Measurements from ENCODE around the gene CUL7.
A peak's percentile ranks its signal among the peaks of the same experiment; 100 is the strongest.
"Not testable (repeated sequence)": the region's sequence is repeated elsewhere in the genome, so short reads cannot be mapped to it uniquely, and the experiment has no call there.

Gene CUL7

DNA sequence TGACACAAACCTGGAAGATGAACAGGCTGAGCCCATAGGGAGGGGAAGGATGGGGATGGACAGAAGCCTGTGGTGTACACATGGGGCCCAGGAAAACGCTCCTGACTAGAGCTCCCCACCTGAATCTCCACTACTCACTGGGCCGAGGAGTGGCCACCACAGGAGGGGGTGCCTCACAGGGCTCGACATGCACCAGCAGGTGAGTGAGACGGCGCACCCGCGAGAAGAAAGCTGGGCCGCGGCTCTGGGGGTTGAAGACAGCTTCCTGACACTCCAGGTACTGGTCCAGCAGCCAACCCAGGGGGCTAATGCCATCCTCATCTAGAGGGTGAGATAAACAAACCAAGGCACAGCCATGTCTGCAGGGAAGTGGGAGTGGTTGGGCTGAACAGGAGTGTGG, 10.3 kb downstream of the CUL7 start:
- no peak for DNase-seq

DNA sequence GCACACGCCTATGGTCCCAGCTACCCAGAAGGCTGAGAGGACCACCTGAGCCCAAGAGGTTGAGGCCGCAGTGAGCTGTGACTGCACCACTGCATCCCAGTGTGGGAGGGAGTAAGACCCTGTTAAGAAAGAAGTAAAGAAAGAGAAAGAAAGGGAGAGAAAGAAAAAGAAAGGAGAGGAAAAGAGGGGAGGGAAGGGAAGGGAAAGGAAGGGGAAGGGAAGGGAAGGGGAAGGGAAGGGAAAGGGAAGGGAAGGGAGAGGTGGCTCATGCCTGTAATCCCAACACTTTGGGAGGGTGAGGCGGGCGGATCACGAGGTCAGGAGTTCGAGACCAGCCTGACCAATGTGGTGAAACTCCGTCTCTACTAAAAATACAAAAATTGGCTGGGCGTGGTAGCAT, 12.2 kb downstream of the CUL7 start:
- DNase-seq, result not testable (repeated sequence)

DNA sequence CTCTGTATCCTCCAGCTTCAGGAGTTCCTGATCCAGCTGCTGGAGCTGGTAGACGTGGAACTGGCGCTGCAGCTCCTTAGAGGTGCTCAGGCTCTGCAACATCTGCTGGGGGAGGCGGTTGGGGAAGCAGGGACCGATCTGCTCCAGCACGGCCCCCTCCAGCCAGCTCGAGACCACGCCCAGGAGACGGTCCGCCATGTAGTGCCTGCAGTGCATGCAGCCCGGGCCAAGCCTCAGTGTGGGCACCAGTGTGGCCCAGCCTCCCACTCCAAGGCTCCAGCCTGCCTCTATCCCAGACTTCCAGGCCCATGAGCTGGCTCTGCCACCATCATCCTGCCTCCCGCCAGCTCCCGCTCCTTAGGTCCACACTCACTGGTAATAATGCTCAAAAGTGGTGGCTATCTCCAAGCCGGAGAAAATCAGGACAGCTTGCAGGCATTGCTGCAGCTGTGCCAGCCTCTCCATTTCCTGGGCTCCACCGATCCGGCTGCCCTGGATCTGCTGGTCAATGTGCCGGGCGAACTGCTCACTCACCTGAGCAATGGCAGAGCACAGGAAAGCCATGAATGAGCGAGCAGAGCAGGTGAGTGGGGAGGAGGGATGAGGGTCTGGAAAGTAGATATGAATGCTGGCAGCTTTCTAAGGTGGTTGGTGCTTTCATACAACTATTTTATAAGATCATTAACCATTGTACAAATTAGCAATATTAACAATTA, 13.0 kb downstream of the CUL7 start:
- DNase-seq, result no peak

DNA sequence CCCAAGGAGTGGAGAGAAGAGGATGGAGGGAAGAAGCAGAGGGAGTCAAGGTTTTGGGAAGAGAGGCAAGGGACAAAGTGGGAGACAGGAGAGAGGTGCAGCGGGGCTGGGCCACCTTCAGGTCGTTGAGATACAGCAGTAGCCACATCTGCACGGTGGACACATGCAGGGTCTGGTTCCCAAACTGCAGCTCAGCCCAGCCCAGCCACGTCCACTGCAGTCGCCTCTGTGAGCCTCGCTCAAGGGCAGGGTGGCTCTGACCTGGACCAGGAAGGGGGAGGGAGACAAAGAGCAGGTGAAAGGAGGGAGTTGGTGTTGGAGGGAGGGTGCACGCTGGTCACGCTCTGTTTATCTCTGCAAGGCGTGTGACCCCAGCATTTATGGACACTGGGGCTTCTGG, 14.9 kb downstream of the CUL7 start:
- no peak for DNase-seq

DNA sequence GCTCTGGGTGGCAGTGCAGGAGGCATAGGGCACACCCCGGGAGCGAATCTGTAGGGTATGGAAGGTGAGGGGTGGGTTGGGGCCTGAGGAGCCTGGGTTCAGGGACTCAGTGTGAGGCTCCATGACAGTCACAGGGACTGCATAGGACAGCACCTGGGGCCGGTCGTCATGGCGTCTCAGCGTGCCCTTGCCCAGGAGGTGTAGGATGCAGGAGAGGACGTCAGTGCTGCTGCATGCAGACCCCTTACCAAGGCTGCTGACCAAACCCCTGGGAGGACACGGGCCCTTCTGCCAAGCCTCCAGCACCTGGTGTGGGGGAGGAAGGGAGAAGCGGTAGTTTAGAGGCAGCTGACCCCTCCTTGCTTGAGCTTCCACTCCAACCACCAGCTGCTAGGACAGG, 15.9 kb downstream of the CUL7 start:
- DNase-seq, result no peak

DNA sequence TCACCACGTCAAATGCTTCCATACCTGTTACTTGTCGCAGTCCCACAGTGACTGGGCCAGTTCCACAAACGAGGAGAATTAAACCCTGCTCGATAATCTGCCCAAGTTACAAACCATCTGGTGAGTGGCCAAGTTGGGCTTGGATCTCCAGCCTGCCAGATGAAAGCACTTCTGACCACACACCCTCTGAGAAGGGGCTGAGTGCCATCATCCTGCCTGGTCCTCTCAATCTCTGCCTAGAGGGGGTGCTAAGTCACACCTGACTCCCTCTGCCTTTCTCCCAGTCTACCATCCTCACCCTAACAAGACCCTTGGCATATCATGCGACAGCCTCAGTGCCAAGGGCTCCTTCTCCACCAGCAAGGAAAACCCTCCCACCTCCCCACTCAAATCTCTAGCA, 16.5 kb downstream of the CUL7 start:
- no peak for DNase-seq

DNA sequence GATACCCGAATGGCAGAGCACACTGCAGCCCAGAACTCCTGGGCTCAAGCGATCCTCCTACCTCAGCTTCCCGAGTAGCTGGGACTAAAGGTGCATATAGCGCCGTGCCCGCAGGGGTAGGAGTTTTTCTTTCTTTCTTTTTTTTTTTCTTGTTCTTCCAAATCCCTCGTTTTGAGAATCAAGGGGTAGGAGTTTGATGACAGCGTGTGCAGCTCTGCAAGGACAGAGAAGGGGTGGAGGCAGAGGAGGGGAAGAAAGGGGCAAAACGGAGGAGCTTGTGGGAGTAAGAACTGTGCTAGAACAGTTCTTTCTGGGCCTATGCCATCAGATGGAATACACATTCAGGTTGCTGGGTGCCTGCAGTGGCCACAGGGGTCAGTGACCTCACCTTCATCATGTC, 16.9 kb downstream of the CUL7 start:
- DNase-seq, result no peak

DNA sequence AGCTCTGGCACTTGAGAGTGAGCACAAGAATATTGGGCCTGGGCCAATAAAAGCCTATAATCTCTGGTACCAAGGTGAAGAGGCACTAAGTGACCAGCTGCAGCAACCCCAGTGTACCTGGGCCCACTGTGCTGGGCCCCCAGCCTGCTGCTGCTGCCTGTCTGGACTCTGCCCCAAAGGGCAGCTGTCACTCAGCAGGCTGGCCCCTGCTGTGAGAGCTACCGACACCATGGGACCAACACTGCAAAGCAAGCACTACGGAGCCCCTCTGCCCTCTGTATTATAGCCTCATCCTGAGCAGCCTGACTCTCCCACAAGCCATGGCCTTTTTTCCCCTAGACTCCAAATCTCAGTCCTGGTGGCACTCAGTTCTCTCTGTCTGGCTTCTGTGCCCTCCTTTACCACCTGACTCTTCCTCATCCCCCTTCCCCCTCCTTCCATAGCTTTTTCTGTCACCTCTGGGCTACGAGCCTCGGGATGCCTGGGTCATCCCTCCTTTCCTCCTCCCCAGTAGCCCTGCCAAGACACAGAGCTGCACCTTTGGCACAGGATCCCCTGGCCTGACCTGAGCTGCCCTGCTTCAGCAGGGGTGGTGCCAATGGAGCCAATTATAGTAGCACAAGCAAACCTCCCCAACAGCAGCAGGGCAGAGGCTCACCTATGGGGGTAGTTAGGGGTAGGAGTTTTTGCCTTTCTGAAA, 18.0 kb downstream of the CUL7 start:
- DNase-seq, result no peak

DNA sequence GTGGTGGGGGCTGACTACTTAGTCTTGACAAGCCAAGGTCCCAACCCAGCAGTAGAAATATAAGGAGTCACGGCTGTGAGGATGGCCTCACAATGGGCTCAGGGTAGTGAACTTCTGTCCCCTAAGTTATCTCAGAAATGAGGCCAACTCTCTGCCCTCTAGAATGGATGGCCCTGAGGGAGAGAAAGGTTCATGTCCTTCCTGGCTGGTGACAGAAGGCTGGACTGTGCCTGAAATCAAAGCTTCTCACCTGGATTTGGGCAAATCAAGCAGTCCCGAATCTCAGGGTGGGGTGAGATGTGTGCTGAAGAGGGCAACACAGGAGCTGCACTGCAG, 19.5 kb downstream of the CUL7 start:
- DNase-seq, result no peak

DNA sequence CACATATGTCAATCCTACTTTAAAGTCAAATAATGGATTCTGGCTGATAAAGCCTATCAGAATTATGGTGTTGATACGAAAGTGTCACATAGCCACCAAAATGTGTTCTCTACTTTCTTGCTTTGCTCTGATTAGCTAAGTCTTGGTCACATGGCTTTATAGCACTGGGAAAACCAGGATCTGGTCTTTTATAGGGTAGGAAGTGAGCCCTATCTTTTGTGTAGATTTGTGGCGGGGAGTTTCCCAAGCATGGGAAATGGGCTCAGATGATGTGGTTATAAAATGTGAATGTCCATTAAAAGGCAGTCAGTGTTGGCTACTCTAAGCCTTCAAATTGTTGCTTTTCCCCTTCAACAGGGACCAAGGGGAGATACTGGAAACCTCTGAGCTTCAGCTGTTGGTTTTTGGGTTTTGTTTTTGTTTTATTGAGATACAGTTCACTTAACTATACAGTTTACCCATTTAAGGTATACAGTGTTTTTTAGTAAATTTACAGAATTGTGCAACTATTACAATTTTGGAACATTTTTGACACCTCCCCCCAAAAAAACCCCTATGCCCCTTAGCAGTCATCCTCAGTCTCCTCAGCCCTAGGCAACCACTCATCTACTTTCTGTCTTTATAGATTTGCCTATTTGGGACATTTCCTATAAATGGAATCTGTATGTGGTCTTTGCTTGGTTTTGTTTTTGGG, 20.0 kb downstream of the CUL7 start:
- no peak for DNase-seq

DNA sequence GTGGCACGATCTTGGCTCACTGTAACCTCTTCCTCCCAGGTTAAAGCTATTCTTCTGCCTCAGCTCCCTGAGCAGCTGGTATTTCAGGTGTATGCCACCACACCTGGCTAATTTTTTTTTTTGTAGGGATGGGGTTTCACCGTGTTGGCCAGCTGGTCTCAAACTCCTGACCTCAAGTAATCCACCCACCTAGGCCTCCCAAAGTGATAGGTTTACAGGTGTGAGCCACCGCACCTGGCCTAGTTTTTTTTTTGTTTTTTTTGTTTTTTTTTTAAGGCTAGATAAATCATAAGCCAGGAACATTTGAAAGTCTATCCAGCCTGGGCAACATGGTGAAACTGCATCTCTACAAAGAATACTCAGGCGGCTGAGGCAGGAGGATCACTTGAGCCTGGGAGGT, 21.3 kb downstream of the CUL7 start:
- DNase-seq, result no peak

DNA sequence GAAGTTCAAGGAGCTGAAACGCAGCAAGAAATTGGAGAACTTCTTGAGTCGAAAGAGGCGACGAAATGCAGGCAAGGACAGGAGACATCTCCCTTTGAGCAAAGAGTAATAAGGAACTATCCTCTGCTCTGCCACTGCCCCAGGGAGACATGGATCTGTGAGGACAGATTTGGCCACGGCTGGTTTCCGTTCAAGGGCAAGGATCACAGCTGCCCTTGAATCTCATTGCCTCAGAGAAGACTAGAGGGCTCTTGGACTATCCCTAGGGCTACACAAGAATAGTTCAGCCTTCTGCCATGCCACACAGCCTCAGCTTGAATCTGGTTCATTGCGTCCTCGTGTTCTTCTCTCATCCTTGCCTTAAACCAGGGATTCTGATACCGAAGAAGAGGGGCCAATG, 24.5 kb downstream of the CUL7 start:
- DNase-seq, result no peak

DNA sequence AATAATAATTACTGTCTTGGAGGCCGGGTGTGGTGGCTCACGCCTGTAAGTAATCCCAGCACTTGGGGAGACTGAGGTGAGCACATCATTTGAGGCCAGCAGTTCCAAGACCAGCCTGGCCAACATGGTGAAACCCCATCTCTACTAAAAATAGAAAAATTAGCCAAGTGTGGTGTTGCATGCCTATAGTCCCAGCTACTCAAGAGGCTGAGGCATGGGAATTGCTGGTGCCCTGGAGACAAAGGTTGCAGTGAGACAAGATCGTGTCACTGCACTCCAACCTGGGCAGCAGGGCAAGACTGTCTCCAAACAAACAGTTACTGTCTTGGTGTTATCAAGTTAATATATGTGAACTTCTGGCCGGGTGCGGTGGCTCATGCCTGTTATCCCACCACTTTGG, 27.3 kb downstream of the CUL7 start:
- no peak for DNase-seq

DNA sequence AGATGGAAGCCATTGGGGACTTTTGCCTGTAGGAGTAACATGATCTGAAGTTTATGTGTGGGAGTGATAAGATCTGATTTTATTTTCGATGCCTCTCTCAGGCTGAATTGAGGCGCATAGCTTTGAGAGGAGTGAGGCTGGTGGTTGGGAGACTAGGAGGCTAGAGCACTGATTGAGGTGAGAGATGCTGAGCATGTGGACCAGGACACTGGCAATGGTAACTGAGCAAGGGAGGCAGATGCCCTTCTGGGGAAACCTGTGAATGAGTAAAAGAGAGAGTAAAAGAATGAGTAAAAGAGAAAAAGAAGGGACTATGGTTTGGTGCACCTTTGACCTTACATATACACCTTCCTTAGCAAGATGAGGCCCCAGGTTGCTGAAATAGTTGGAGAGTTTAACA, 29.2 kb downstream of the CUL7 start:
- DNase-seq, result no peak

DNA sequence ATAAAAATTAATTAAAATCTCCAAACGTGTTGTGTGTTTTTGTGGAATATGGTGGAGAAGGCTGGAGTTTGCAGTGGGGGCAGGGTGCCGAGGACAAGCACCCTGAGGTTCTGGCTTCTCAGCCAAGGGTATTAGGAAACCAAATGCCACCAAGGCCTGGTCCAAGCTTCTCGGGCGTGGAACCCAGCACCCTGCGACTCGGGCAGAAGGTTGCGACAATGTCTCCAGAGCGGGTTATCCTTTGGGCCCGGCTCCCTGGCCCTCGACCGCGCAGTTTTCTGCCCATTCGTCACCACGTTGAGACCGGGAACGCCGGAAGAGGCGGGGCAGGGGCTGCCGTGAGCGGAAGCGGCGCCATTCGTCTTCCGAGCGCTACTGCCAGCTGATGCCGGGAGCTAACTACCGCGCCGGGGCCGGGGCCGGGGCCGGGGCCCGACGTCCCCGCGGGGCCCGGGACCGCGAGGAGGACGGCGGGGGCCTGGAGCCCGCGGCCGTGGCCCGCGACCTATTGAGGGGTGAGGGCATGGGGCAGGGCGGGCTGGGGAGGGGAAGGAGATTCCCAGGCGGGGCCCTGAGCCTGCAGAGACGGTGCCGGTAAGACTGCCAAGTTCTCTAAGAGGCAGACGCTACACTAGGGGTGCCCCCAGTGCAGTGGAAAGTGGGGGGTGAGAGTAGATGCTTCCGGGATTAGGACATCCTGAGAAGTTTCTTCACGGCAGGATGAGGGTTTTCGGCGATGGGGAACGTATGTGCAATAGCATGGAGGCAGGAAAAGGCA, 32.2 kb downstream of the CUL7 start, which contains the start of gene RRP36:
RRP36 (plus strand) TSS at position 354 of the 778 bp plus-strand sequence; CDS start at position 386, 32 bp downstream.
- DNase-seq, result peak; percentile 65

DNA sequence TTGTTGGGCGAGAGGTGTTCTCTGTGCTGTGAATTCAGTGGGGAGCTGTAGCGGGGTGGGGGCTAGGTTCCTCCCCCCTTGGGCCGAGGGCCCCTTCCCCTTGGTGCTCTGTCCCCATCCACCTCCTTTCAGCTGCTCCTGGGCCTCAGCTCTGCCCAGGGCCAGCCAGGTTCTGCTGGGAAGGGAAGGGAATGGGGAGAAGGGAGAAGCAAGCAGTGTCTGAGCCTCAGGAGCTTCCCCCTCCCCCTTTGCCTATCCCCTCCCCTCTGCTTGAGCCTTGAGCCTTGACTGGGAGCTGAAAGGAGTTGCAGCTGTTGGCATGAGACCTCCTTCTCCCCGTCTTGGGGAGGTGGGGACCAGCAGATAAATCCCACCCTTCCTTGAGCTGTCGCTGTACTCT, 32.8 kb downstream of the CUL7 start:
- no peak for DNase-seq

DNA sequence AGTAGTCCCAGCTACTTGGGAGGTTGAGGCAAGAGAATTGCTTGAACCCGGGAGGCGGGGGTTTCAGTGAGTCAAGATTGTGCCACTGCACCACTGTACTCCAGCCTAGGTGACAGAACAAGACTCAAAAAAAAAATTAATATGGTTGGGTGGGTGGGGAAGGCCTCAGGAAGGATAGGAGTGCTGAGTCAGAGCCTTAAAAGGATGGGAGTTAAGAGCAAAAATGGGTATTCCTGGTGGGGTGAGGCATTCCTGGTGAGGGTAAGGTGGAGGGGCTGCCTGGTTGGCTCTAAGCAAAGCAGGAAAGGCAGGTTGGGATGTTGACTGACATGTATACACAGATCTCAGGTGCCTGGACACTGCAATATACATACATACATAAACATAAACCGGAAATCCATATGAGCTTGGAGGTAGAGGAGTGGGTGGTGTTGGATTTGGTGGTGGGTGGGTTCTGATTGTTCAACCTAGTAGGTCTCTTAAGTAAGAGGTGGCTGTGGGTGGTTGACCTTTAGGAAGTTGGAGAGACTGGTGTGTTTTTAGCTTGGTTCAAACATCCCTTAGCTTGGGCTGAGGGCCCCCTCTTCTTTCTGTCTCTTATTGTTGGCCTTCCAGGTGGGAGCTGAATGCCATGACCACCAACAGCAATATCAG, 33.5 kb downstream of the CUL7 start:
- no peak for DNase-seq

DNA sequence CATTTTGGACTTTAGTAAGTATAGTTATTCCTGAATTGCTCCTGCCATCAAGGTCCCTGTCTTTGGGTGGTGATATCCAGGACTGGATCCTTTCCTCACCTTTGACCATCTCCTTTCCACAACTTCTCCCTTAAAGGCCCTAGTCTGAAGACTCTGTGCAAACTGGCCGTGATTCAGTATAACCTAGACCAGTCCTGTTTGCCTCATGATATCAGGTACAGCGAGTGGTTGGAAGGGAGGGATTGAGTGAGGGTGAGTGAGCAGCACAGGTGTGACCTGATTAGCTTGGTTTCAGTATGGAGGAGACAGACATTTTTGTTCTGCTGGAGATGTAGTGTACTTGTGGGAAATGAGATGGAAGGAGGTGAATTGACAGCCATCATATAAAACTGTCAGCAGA, 34.5 kb downstream of the CUL7 start:
- DNase-seq, result no peak

DNA sequence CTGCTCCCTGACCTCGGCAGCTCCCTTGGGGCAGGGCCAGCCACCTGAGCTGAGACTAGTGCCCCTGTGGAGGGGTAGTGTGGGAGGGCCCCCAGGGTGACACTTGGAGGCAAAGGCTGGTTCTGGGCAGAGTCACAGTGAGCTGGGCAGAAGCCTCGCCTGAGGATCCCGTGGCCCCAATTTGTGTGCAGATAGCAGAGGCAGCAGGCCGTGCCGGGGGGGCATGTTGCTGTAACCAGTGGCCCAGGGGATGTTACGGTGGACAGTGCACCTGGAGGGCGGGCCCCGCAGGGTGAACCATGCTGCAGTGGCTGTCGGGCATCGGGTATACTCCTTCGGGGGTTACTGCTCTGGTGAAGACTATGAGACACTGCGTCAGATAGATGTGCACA, 36.7 kb downstream of the CUL7 start:
- DNase-seq, result no peak

DNA sequence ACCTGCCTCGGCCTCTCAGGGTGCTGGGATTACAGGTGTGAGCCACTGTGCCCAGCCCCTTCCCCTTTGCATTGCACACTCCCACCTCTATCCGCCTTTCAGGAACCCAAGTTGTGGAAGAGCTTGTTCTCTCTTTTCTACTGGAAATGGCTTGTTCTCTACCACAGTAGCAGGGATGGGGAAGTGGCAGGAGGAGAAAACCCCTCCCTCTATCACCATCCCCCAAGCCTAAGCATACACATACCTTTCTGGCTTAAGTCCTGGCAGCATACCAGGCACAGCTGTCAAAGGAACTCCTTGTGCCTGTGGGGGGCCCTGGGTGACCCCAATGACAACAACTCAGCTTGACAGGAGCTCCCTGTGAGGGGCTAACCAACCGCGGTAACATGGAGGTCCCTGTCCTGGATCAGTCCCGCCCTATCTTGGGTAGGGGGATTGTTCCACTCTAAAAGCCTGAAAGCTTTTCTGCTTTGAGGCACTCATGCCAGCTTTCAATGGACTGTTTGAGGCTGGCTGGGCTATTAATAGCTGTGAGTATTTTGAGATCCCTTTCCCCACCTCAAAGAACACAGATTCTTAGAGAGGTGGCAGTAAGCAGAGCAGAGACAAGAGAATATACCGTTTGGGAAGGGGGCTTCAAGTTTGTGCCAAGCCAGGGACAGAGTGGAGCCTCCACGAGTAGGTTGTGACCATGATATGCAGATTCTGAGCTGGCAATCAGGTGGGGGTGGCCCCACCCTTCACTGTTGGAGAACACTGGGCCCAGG, 37.3 kb downstream of the CUL7 start:
- no peak for DNase-seq

DNA sequence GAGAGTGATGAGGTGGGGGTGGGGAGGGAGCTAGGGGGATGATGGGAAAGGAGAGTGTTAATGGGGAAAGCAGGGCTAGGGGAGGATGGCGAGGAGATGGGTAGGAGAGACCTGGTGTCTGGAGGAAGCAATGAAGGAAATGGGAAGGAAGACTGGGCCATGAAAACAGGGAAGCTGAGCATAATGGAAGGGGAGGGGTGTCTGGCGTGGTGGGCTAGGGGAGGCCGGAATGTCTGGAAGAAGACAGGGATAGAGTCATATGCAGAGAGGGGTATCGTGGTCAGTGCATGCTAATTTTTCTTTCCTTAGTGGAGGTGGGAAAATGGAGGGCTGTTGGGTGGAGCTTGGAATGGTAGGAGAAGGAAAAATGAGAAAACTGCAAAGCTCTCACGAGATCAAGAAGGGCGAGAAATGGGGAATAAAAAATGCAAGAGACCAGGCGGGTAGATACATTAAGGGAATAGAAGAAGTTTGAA, 39.2 kb downstream of the CUL7 start:
- no peak for DNase-seq

DNA sequence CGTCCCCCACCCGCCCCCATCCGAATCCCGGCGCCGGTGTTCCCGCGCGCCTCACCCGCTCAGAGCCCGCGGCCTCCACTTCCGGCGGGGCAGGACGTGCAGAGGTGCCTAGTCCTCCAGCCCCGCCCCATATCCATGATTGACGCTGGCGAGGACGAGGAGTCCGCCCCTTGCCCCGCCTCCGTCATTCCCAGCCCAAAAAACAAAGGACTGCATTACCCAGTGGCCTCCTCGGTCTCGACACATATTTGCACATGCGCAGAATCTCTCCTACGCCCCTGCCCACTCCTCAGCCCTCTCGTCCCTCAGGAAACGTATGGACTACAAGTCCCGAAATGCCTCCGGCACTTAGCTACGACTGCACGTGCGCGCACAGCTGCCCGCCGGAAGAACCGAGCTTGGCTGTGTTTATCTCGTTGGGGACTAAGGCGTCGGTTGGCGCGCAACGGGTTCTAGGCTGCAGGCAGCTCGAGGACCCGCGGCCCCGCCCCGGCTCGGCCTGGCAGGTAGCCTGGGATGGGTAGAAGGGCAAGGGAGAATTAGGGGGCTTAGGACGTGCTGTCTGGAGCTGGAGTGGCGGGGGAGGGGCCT, 39.7 kb downstream of the CUL7 start, which contains the start of the genes KLHDC3 and MEA1:
KLHDC3 (plus strand) TSS at position 407 of the 591 bp plus-strand sequence. CDS start 2,944 bp downstream, outside the sequence.
MEA1 (minus strand) TSS at position 104 of the 591 bp plus-strand sequence. CDS start 133 bp downstream, outside the sequence.
- DNase-seq, result peak; percentile 100

Measured in CD4-positive, alpha-beta T cell treated with Interleukin-17A for 1 hour (primary cell).